ENCODE data around the gene KRTAP5-9.

GRCh38 chr11:71563406-71563805, 15.2 kb downstream of the KRTAP5-9 start:
- peak; percentile 74 for TF ChIP-seq CTCF (conservative IDR thresholded peaks at IDR 0.05; ENCODE audit: low read depth, low read length)
- no peak for TF ChIP-seq EZH2 (IDR thresholded peaks at IDR 0.05; ENCODE audit: borderline replicate concordance, low read depth, low read length, poor library complexity, severe bottlenecking)

Measured in A673 (cell line).